Fibroblast of lung (primary cell): ENCODE results near the gene AGRN. TPM values are rescaled to one million over a fixed set of nuclear protein-coding genes. Genes with fewer than 3 reads are reported as not detected.
"Not testable (repeated sequence)": the region's sequence is repeated elsewhere in the genome, so short reads cannot be mapped to it uniquely, and the experiment has no call there.

Experiments used
- DNase-seq, 2 donors: peaks; one replicate each; pipeline versions ENCODE4 v3.0.0 to v3.0.0-alpha.2; 2010; ENCODE audit warnings: low read depth in 2 of 2
- H2AFZ ChIP-seq: 2 replicates; pipeline ENCODE4 v1.5.1; 2012; ENCODE audit warnings: low read length, control low read depth, inconsistent platforms
- H3K27ac ChIP-seq: 2 replicates; pipeline ENCODE4 v1.5.1; 2011; ENCODE audit warnings: low read length, control low read depth; ENCODE audit not compliant: insufficient read depth
- H3K27me3 ChIP-seq: 2 replicates; pipeline ENCODE4 v1.5.1; 2011; ENCODE audit warnings: mild to moderate bottlenecking, low read length; ENCODE audit not compliant: control insufficient read depth, insufficient read depth
- H3K36me3 ChIP-seq: 2 replicates; pipeline ENCODE4 v1.5.1; 2011; ENCODE audit warnings: low read length; ENCODE audit not compliant: control insufficient read depth, insufficient read depth
- H3K4me1 ChIP-seq: 2 replicates; pipeline ENCODE4 v1.5.1; 2011; ENCODE audit warnings: low read length; ENCODE audit not compliant: control insufficient read depth, insufficient read depth; ENCODE audit errors: extremely low read depth
- H3K4me2 ChIP-seq: 2 replicates; pipeline ENCODE4 v1.5.1; 2011; ENCODE audit warnings: low read length, control low read depth; ENCODE audit not compliant: insufficient read depth; ENCODE audit errors: extremely low read depth
- H3K4me3 ChIP-seq, 4 experiments: fragments of 200-600 bp in 1 of 4; sonication (generic) in 1 of 4; replicated peaks in 1 of 4; 2 replicates each; pipeline ENCODE4 v1.5.1; 2011 to 2016; ENCODE audit warnings: low read length in 4 of 4, low read depth in 3 of 4, mild to moderate bottlenecking in 3 of 4, control low read depth in 2 of 4, inconsistent platforms in 1 of 4, mixed read lengths in 1 of 4; ENCODE audit not compliant: insufficient read depth in 1 of 4; ENCODE audit errors: control extremely low read depth in 1 of 4
- H3K79me2 ChIP-seq: 2 replicates; pipeline ENCODE4 v1.5.1; 2012; ENCODE audit warnings: mild to moderate bottlenecking, low read length, inconsistent platforms; ENCODE audit not compliant: control insufficient read depth, insufficient read depth
- H3K9ac ChIP-seq: 2 replicates; pipeline ENCODE4 v1.5.1; 2011; ENCODE audit warnings: mild to moderate bottlenecking, low read length, control low read depth; ENCODE audit not compliant: insufficient read depth
- H3K9me3 ChIP-seq: 2 replicates; pipeline ENCODE4 v1.5.1; 2012; ENCODE audit warnings: low read depth, low read length; ENCODE audit not compliant: control insufficient read depth, insufficient read depth
- H4K20me1 ChIP-seq: 2 replicates; pipeline ENCODE4 v1.5.1; 2011; ENCODE audit warnings: low read length; ENCODE audit not compliant: control insufficient read depth, insufficient read depth; ENCODE audit errors: extremely low read depth
- CTCF ChIP-seq, 2 donors: IDR thresholded peaks in 1 of 2; conservative IDR thresholded peaks in 1 of 2; 1 replicate in 1 of 2; 2 replicates in 1 of 2; pipeline ENCODE4 v1.5.1; 2011 to 2012; ENCODE audit warnings: low read length in 2 of 2, control low read depth in 1 of 2, inconsistent platforms in 1 of 2, low read depth in 1 of 2, mild to moderate bottlenecking in 1 of 2
- EZH2 ChIP-seq: IDR thresholded peaks from 2 replicates; pipeline ENCODE4 v1.5.1; 2012; ENCODE audit warnings: low read length, control low read depth, mild to moderate bottlenecking; ENCODE audit errors: missing control alignments
- polyA plus RNA-seq, 2 donors: library from polyadenylated mRNA; depleted of rRNA in 1 of 2; stranded (reverse) in 1 of 2; unstranded in 1 of 2; fragments of >200 nt; gene quantifications; 2 replicates each; pipeline ENCODE4 v1.2.1, GENCODE V29; 2011 to 2012; ENCODE audit warnings: missing spikeins in 1 of 2
- total RNA-seq: library from RNA; depleted of rRNA; stranded (reverse); fragments of >200 nt; gene quantifications from 2 replicates; pipeline ENCODE4 v1.2.1, GENCODE V29; 2014

AGRN gene
- total and polyA plus RNA-seq, 2 donors (not counting 1 experiment from before 2014, with no cell fraction given), result 20.7 to 50.9 TPM

DNA sequence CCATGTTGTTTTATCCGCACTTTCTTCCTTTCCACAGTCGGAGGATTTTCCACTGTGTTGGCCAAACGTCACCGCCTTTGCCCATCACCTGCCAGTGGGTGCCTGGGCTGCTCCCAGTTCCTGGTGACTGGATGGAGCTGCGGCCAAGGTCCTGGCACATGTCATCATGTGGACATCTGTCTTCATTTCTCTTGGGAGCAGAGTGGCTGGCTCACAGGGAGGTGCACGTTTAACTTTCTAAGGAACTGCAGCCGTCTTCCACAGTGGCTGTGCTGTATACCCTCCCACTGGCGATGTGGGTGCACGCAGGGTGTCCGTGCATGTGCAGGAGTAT, 73.7 kb downstream of the AGRN start:
- H3K27me3 ChIP-seq, result no peaks in the 10 kb centered on the region
- no peak overlapping the region for H3K4me3 ChIP-seq
- TF ChIP-seq CTCF (conservative IDR thresholded peaks at IDR 0.05 in 1 of 2, IDR thresholded peaks at IDR 0.05 in 1 of 2; ENCODE audit: low read depth in 1 of 2, low read length in 2 of 2), result no peak
- no peak for TF ChIP-seq EZH2
- H4K20me1 ChIP-seq, result no peaks in the 10 kb centered on the region
- H3K79me2 ChIP-seq, result no peaks in the 10 kb centered on the region
- no peaks in the 10 kb centered on the region for H3K9me3 ChIP-seq
- no peak overlapping the region for H3K9ac ChIP-seq
- no peaks in the 10 kb centered on the region for H3K4me1 ChIP-seq
- H3K36me3 ChIP-seq, result no peaks in the 10 kb centered on the region
- no peak for DNase-seq
- H3K27ac ChIP-seq, result no peak overlapping the region
- no peak overlapping the region for H3K4me2 ChIP-seq
- no peak overlapping the region for H2AFZ ChIP-seq

GRCh38 chr1:1094981-1095380, 75.1 kb downstream of the AGRN start:
- H3K79me2 ChIP-seq, result no peaks in the 10 kb centered on the region
- H3K4me1 ChIP-seq, result no peaks in the 10 kb centered on the region
- no peaks in the 10 kb centered on the region for H3K27me3 ChIP-seq
- no peak overlapping the region for H3K9ac ChIP-seq
- H3K36me3 ChIP-seq, result no peaks in the 10 kb centered on the region
- no peak overlapping the region for H2AFZ ChIP-seq
- H3K9me3 ChIP-seq, result no peaks in the 10 kb centered on the region
- no peak overlapping the region for H3K27ac ChIP-seq
- H3K4me3 ChIP-seq, result no peak overlapping the region
- H4K20me1 ChIP-seq, result no peaks in the 10 kb centered on the region
- no peak overlapping the region for H3K4me2 ChIP-seq
- no peak for DNase-seq
- no peak for TF ChIP-seq CTCF (conservative IDR thresholded peaks at IDR 0.05 in 1 of 2, IDR thresholded peaks at IDR 0.05 in 1 of 2; ENCODE audit: low read depth in 1 of 2, low read length in 2 of 2)
- TF ChIP-seq EZH2, result no peak

DNA sequence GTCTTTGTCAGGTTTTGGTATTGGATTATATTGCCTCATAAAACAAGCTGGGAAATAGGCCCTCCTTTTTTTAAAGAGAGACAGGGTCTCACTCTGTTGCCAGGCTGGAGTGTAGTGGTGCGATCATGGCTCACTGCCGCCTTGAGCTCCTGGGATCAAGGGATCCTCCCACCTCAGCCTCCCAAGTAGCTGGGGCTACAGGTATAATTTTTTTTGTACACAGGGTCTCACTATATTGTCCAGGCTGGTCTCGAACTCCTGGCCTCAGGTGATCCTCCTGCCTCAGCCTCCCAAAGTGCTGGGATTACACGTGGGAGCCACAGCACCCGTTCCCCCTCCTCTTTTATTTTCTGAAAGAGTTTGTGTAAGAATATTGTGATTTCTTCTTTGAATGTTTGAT, 76.2 kb downstream of the AGRN start:
- DNase-seq, H3K27ac ChIP-seq, H3K9me3 ChIP-seq, H3K36me3 ChIP-seq, H3K27me3 ChIP-seq, H3K4me3 ChIP-seq, H3K4me1 ChIP-seq, H3K9ac ChIP-seq, H3K4me2 ChIP-seq, H4K20me1 ChIP-seq, H3K79me2 ChIP-seq, H2AFZ ChIP-seq: not testable (repeated sequence)
